K562 (cell line): ENCODE results near the gene CSNK2A1. TPM values are rescaled to one million over a fixed set of nuclear protein-coding genes. Genes with fewer than 3 reads are reported as not detected.
A peak's percentile ranks its signal among the peaks of the same experiment; 100 is the strongest.

Experiments used
- ATAC-seq: fragments of 200-7000 bp; cut with Tn5 transposase; 3 replicates; pipeline ENCODE4 v1.9.1; 2020; ENCODE audit warnings: moderate library complexity
- BruUV-seq: library from RNA; stranded (reverse); fragments of 400-500 nt; replicated peaks from 2 replicates; lab custom pipeline; 2021; lab: Mats Ljungman, UMichigan
- CTCF ChIA-PET: fragments of 300-600 bp; formaldehyde crosslinking; extraction: SDS; loops from one replicate; lab custom pipeline; 2021; ENCODE audit warnings: low intra/inter-chr PET ratio; lab: Yijun Ruan, JAX
- POLR2A ChIA-PET: fragments of 300-600, 350-650 bp; sonication (Branson Sonifier 250); formaldehyde crosslinking; extraction: SDS; loops from one replicate; lab custom pipeline; 2021; ENCODE audit warnings: antibody characterized with exemption, inconsistent platforms; lab: Yijun Ruan, JAX
- DNase-seq, 4 experiments: peaks; one replicate each; pipeline versions ENCODE4 v3.0.0 to v3.0.0-alpha.2; 2011 to 2018; ENCODE audit warnings: low spot score in 3 of 4, mixed read lengths in 3 of 4; ENCODE audit errors: extremely low read depth in 1 of 4
- FAIRE-seq: peaks from 2 replicates; lab custom pipeline; 2011; peaks lifted over from hg19 to GRCh38; lab: Jason Lieb, UNC
- H2AFZ ChIP-seq: 2 replicates; pipeline ENCODE4 v1.6.0; 2011; ENCODE audit warnings: low read depth, low read length, control low read depth, inconsistent platforms
- H3K27ac ChIP-seq: fragments of 200-600 bp; 3 replicates; pipeline ENCODE4 v1.8.0; 2011; ENCODE audit warnings: low read depth, mild to moderate bottlenecking, control low read depth, inconsistent platforms, low read length, moderate library complexity, mixed read lengths; ENCODE audit errors: extremely low read depth
- H3K27me3 ChIP-seq, 2 experiments: fragments of 300-600 bp in 1 of 2; 2 replicates in 1 of 2; 3 replicates in 1 of 2; pipeline versions ENCODE4 v1.6.0 to v1.8.0; 2011; ENCODE audit warnings: inconsistent platforms in 2 of 2, low read length in 2 of 2, mild to moderate bottlenecking in 1 of 2, mixed read lengths in 1 of 2, moderate library complexity in 1 of 2; ENCODE audit not compliant: control insufficient read depth in 2 of 2, insufficient read depth in 2 of 2
- H3K36me3 ChIP-seq: fragments of 300-600 bp; 3 replicates; pipeline ENCODE4 v1.8.0; 2011; ENCODE audit warnings: mild to moderate bottlenecking, low read length, inconsistent platforms; ENCODE audit not compliant: control insufficient read depth, insufficient read depth
- H3K4me1 ChIP-seq, 2 experiments: fragments of 200-600 bp in 1 of 2; replicated peaks in 1 of 2; 2 replicates in 1 of 2; 3 replicates in 1 of 2; pipeline versions ENCODE4 v1.5.1 to v1.8.0; 2011; ENCODE audit warnings: inconsistent platforms in 2 of 2, low read length in 2 of 2, mild to moderate bottlenecking in 1 of 2, mixed read lengths in 1 of 2, moderate library complexity in 1 of 2; ENCODE audit not compliant: control insufficient read depth in 2 of 2, insufficient read depth in 2 of 2
- H3K4me2 ChIP-seq: 2 replicates; pipeline ENCODE4 v1.6.1; 2011; ENCODE audit warnings: low read length, control low read depth, inconsistent platforms, mixed read lengths; ENCODE audit not compliant: insufficient read depth
- H3K4me3 ChIP-seq: fragments of 200-600 bp; sonication (generic), shearing (Covaris generic); 2 replicates; pipeline ENCODE4 v1.5.1; 2016; ENCODE audit warnings: control low read depth, inconsistent platforms
- H3K79me2 ChIP-seq: fragments of 200-600 bp; 3 replicates; pipeline ENCODE4 v1.8.0; 2011; ENCODE audit warnings: low read length, inconsistent platforms; ENCODE audit not compliant: control insufficient read depth, insufficient read depth
- H3K9ac ChIP-seq, 2 experiments: 2 replicates each; pipeline versions ENCODE4 v1.6.0 to v1.6.1; 2011; ENCODE audit warnings: low read depth in 2 of 2, low read length in 2 of 2, control low read depth in 1 of 2, inconsistent platforms in 1 of 2, mild to moderate bottlenecking in 1 of 2, mixed read lengths in 1 of 2; ENCODE audit not compliant: insufficient read depth in 1 of 2
- H3K9me1 ChIP-seq: one replicate; pipeline ENCODE4 v1.6.0; 2011; ENCODE audit warnings: inconsistent platforms, mild to moderate bottlenecking, low read length, moderate library complexity; ENCODE audit not compliant: control insufficient read depth, insufficient read depth
- H3K9me3 ChIP-seq: replicated peaks from 2 replicates; pipeline ENCODE4 v1.5.1; 2011; ENCODE audit warnings: low read depth, low read length, inconsistent platforms; ENCODE audit not compliant: control insufficient read depth, insufficient read depth
- H4K20me1 ChIP-seq: replicated peaks from 2 replicates; pipeline ENCODE4 v1.6.1; 2011; ENCODE audit warnings: low read length, inconsistent platforms, mixed read lengths; ENCODE audit not compliant: control insufficient read depth, insufficient read depth
- DACH1 ChIP-seq: fragments of 450-650 bp; IDR thresholded peaks from 2 replicates; pipeline ENCODE4 v1.6.1; 2018; ENCODE audit not compliant: partially characterized antibody
- NFIX ChIP-seq: fragments of 250-450 bp; sonication (Bioruptor Pico); IDR thresholded peaks from 2 replicates; pipeline ENCODE4 v1.4.0; 2020; ENCODE audit warnings: low read depth, mild to moderate bottlenecking, moderate library complexity
- RB1 ChIP-seq: fragments of 450-650 bp; IDR thresholded peaks from 2 replicates; pipeline ENCODE4 v1.6.1; 2017; ENCODE audit warnings: low read depth, mild to moderate bottlenecking
- RREB1 ChIP-seq: fragments of 250-450 bp; sonication (Bioruptor Pico); IDR thresholded peaks from 2 replicates; pipeline ENCODE4 v1.4.0; 2020
- WGBS: fragments of 100-300 bp; shearing (Covaris generic); methylation state at CpG from one replicate; pipeline ENCODE4 v1.1.6; 2016; ENCODE audit warnings: low coverage, mixed read lengths; ENCODE audit not compliant: insufficient coverage; ENCODE audit errors: missing lambda C conversion rate; 5-methylcytosine and 5-hydroxymethylcytosine counted together
- in situ Hi-C: fragments of 300-500 bp; cut with MboI; formaldehyde crosslinking; loops from 4 replicates; pipeline ENCODE4 v1.15.0; 2018; ENCODE audit warnings: inconsistent platforms, mixed read lengths
- intact Hi-C: fragments of 100-400 bp; cut with micrococcal nuclease; formaldehyde crosslinking; loops from 2 replicates; pipeline ENCODE4 v1.14.2; 2022
- polyA plus RNA-seq, 8 experiments: library from polyadenylated mRNA; depleted of rRNA in 4 of 8; stranded (reverse) in 5 of 8; unstranded in 3 of 8; fragments of >200 nt; fragmentation: Nextera tagmentation in 2 of 8; fragmentation: Illumina TruSeq in 1 of 8; extraction: Ambion mirVana in 2 of 8; extraction: Trizol in 1 of 8; gene quantifications; 2 replicates each; pipeline versions ENCODE4 v1.2.1 to v1.2.3, GENCODE V29; 2011 to 2014; ENCODE audit warnings: inconsistent platforms in 1 of 8, missing spikeins in 1 of 8
- total RNA-seq, 7 experiments: library from RNA; depleted of rRNA in 6 of 7; stranded (reverse); fragments of >200 nt in 6 of 7; fragmentation: Illumina TruSeq in 2 of 7; extraction: Trizol in 2 of 7; gene quantifications; 2 replicates each; pipeline versions ENCODE4 v1.2.1 to v1.2.3, GENCODE V29; 2011 to 2021; ENCODE audit warnings: low replicate concordance in 1 of 7

The CSNK2A1 gene
- total and polyA plus RNA-seq, 9 of the 15 experiments (the other 6 are each of a cell fraction or from before 2014, with no cell fraction given): 71.0 to 251 (median 103) TPM

GRCh38 chr20:550611-551010, 7.0 kb upstream of the CSNK2A1 start (continued):
- TF ChIP-seq RREB1: no peak
- TF ChIP-seq NFIX (CRISPR knock-in tag): no peak
- TF ChIP-seq, all 486 proteins: peak for 0

GRCh38 chr20:549722-550496, 6.3 kb upstream of the CSNK2A1 start:
- no peaks in the 10 kb centered on the region for H3K9me1 ChIP-seq
- 54% methylated on average over 4 of the region's 4 CpGs for WGBS
- no peak overlapping the region for H3K4me2 ChIP-seq
- BruUV-seq: no TSS peak
- intact Hi-C loops: loop anchor here (10.0 kb wide), 1 partner anchor 195 kb away; no protein-coding TSS in a partner anchor
- H3K27ac ChIP-seq: no peak overlapping the region
- peak; percentile 11 for FAIRE-seq
- H3K4me1 ChIP-seq: peaks cover 0 to 19% of the 10 kb centered on the region in 2 experiments; a peak in 2 of 5 replicates
- peak overlapping the region; percentile 66; the same call in 1 of the 2 replicates for H2AFZ ChIP-seq
- no peak for DNase-seq
- no peaks in the 10 kb centered on the region for H3K79me2 ChIP-seq
- no peaks in the 10 kb centered on the region for H3K27me3 ChIP-seq
- H3K9ac ChIP-seq: no peak overlapping the region
- H3K4me3 ChIP-seq: no peak overlapping the region
- in situ Hi-C loops: no loop called here
- peak; percentile 65 for ATAC-seq
- no peaks in the 10 kb centered on the region for H3K36me3 ChIP-seq
- H4K20me1 ChIP-seq: no peaks in the 10 kb centered on the region
- ChIA-PET POLR2A (interaction anchor here (0.6 kb wide), 2 partner anchors 91 to 184 kb away, joined by 3 to 4 read pairs; no protein-coding TSS in a partner anchor), CTCF (no interaction called here)
- H3K9me3 ChIP-seq: no peaks in the 10 kb centered on the region
- TF ChIP-seq RB1: no peak
- TF ChIP-seq DACH1: peak; percentile 20
